Testis (tissue), 5 donors: ENCODE measurements around the gene MS4A6E. TPM values are rescaled to one million over a fixed set of nuclear protein-coding genes. Genes with fewer than 3 reads are reported as not detected.
"Not testable (repeated sequence)": the region's sequence is repeated elsewhere in the genome, so short reads cannot be mapped to it uniquely, and the experiment has no call there.

Experiments
- DNase-seq: peaks from one replicate; pipeline ENCODE4 v3.0.0-alpha.2; 2019
- H3K27ac ChIP-seq, 2 donors: fragments of 200-600 bp; sonication (generic); one replicate each; pipeline ENCODE4 v1.5.1; 2019
- H3K27me3 ChIP-seq: fragments of 200-600 bp; sonication (generic); one replicate; pipeline ENCODE4 v1.5.1; 2019
- H3K36me3 ChIP-seq: fragments of 200-600 bp; sonication (generic); one replicate; pipeline ENCODE4 v1.5.1; 2017; ENCODE audit warnings: low read depth; ENCODE audit errors: missing control alignments
- H3K4me1 ChIP-seq: fragments of 200-600 bp; sonication (generic); one replicate; pipeline ENCODE4 v1.5.1; 2019
- H3K4me3 ChIP-seq, 2 donors: fragments of 200-600 bp; sonication (generic); one replicate each; pipeline ENCODE4 v1.5.1; 2017 to 2019
- H3K9me3 ChIP-seq: fragments of 200-600 bp; sonication (generic); one replicate; pipeline ENCODE4 v1.5.1; 2017
- CTCF ChIP-seq, 3 experiments: fragments of 450-650 bp in 2 of 3; fragments of 200-600 bp in 1 of 3; sonication (generic) in 1 of 3; IDR thresholded peaks; one replicate each; pipeline ENCODE4 v1.5.1; 2016 to 2019; ENCODE audit warnings: antibody characterized with exemption in 3 of 3, mild to moderate bottlenecking in 2 of 3, moderate library complexity in 1 of 3
- POLR2A ChIP-seq: fragments of 450-650 bp; IDR thresholded peaks from one replicate; pipeline ENCODE4 v1.6.1; 2017; ENCODE audit warnings: antibody characterized with exemption, mild to moderate bottlenecking, moderate library complexity
- WGBS, 2 donors: methylation state at CpG; one replicate each; pipeline ENCODE4 v1.1.5; 2018; 5-methylcytosine and 5-hydroxymethylcytosine counted together
- intact Hi-C: fragments of 100-400 bp; cut with DNase I; formaldehyde crosslinking; loops from one replicate; pipeline ENCODE4 v1.15.1; 2023; ENCODE audit warnings: low total_unique reads
- long read RNA-seq, 2 donors: transcript quantifications; one replicate each; lab custom pipeline, GENCODE V29; 2026
- polyA plus RNA-seq: library from polyadenylated mRNA; stranded (reverse); fragments of 350-450 nt; fragmentation: Illumina TruSeq; extraction: RNeasy Lipid Tissue Mini Kit (QIAGEN cat#74804); gene quantifications from one replicate; pipeline ENCODE4 v1.2.3, GENCODE V29; 2014; ENCODE audit warnings: low read depth, low replicate concordance; ENCODE audit not compliant: insufficient read depth
- total RNA-seq, 2 donors: library from RNA; depleted of rRNA; stranded (reverse); fragments of >200 nt; gene quantifications; one replicate each; pipeline ENCODE4 v1.2.3, GENCODE V29; 2016

Gene MS4A6E, protein sequence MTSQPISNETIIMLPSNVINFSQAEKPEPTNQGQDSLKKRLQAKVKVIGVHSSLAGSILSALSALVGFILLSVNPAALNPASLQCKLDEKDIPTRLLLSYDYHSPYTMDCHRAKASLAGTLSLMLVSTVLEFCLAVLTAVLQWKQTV
- total RNA-seq (10 to 100 TPM; 31.4 to 75.4 TPM), polyA plus RNA-seq (167 TPM)
- long read RNA-seq, donor 1: 0 reads
- long read RNA-seq, donor 2: 0 reads

DNA sequence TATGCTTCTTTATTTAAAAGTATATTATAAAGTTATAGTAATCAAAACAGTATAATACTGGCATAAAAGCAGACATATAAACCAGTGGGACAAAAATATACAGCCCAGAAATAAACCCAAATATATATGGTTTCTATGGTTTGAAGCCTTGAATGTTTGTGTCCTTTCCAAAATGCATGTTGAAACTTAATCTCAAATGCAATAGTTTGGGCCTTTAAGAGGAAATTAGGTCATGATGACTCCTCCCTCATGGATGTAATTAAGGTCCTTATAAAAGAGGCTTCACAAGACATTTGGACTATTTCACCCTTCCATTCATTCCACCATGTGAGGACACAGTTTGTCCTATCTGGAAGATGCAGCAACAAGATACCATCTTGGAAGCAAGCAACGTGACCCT, at the start of gene MS4A6E:
Gene MS4A6E, plus strand, starts transcription at position 301 of the 400 bp plus-strand sequence. CDS start 7,641 bp downstream, outside the sequence.
- no peak within 1 kb of the TSS for H3K4me3 ChIP-seq
- DNase-seq: no peak
- TF ChIP-seq POLR2A (no peak), CTCF (IDR thresholded peaks at IDR 0.05) (no peak)
- no peaks in the 10 kb centered on the region for H3K4me1 ChIP-seq
- H3K27ac ChIP-seq: no peak within 1 kb of the TSS
- no peaks in the 10 kb centered on the region for H3K9me3 ChIP-seq
- 81 to 100% methylated on average over 1 of the region's 1 CpG for WGBS, 2 donors
- intact Hi-C loops: no loop called here
- no peaks in the 10 kb centered on the region for H3K27me3 ChIP-seq
- H3K36me3 ChIP-seq: no peaks in the 10 kb centered on the region

GRCh38 chr11:60280412-60280811, 46.6 kb upstream of the MS4A6E start, which contains the start of gene MS4A4A:
TSS of gene MS4A4A (plus strand) at chr11:60280666. CDS start at chr11:60280676, 10 bp downstream.
- no peaks in the 10 kb centered on the region for H3K4me1 ChIP-seq
- no peaks in the 10 kb centered on the region for H3K9me3 ChIP-seq
- peak within 1 kb of the TSS in 1 of 2 donors; percentile 8 for H3K27ac ChIP-seq
- TF ChIP-seq POLR2A (no peak), CTCF (IDR thresholded peaks at IDR 0.05) (no peak)
- H3K4me3 ChIP-seq: no peak within 1 kb of the TSS
- peak; percentile 20 for DNase-seq
- 79 to 89% methylated on average over 3 of the region's 3 CpGs for WGBS, 2 donors
- H3K27me3 ChIP-seq: no peaks in the 10 kb centered on the region
- no peaks in the 10 kb centered on the region for H3K36me3 ChIP-seq
- intact Hi-C loops: no loop called here

DNA sequence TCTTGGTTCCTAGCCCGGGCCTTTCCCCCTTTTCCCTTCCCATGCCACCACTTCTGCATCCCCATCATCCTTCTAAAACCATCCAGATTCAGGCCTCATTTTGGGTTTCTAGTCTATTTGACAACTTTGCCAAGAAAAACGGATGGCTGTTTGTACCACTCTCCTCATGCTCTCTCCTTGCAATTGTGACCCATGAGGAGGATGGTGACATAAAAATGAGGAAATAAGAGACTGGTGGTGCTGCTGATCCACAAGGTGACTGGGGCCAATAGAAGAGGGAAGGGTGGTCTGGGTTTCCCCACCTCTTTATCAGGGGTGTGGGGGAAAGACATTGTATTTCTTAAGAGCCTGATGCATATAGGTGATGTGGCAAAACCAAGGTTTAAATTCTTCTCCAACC, 45.6 kb upstream of the MS4A6E start:
- Histone ChIP-seq H3K9me3 (no peaks in the 10 kb centered on the region), H3K27me3 (no peaks in the 10 kb centered on the region), H3K4me3 (no peak overlapping the region), H3K27ac (peak overlapping the region in 1 of 2 donors; percentile 8), H3K36me3 (no peaks in the 10 kb centered on the region), H3K4me1 (no peaks in the 10 kb centered on the region)
- intact Hi-C loops: no loop called here
- DNase-seq: no peak
- TF ChIP-seq POLR2A: no peak
- no peak for TF ChIP-seq CTCF (IDR thresholded peaks at IDR 0.05)
- 61 to 83% methylated on average over 2 of the region's 2 CpGs for WGBS, 2 donors

GRCh38 chr11:60282286-60282685, 44.8 kb upstream of the MS4A6E start:
- TF ChIP-seq CTCF (IDR thresholded peaks at IDR 0.05) (no peak), POLR2A (no peak)
- 85% methylated on average over 2 of the region's 2 CpGs for WGBS, 2 donors
- H3K4me3 ChIP-seq: no peak overlapping the region
- no peak for DNase-seq
- no peaks in the 10 kb centered on the region for H3K27me3 ChIP-seq
- intact Hi-C loops: no loop called here
- no peaks in the 10 kb centered on the region for H3K4me1 ChIP-seq
- no peak overlapping the region for H3K27ac ChIP-seq
- H3K36me3 ChIP-seq: no peaks in the 10 kb centered on the region
- no peaks in the 10 kb centered on the region for H3K9me3 ChIP-seq

- H3K27ac ChIP-seq, H3K4me3 ChIP-seq, DNase-seq, H3K36me3 ChIP-seq, H3K27me3 ChIP-seq, intact Hi-C loops, H3K9me3 ChIP-seq, H3K4me1 ChIP-seq: not testable (repeated sequence)
- WGBS, 2 donors: 61 to 69% methylated on average over 7 of the region's 7 CpGs
Measured at GRCh38 chr11:60285411-60286126, 41.5 kb upstream of the MS4A6E start.
